CD4-positive, alpha-beta T cell (primary cell): ENCODE data around the gene IFFO2. TPM values are rescaled to one million over a fixed set of nuclear protein-coding genes. Genes with fewer than 3 reads are reported as not detected.

Experiments
- ATAC-seq: fragments of 200-7000 bp; cut with Tn5 transposase; one replicate; pipeline ENCODE4 v1.10.0; 2022; ENCODE audit warnings: mild to moderate bottlenecking; ENCODE audit not compliant: poor library complexity
- CTCF ChIA-PET: fragments of 350-600 bp; sonication (Branson Sonifier 250); formaldehyde crosslinking; loops from one replicate; lab custom pipeline; 2021; ENCODE audit warnings: antibody characterized with exemption, inconsistent platforms; lab: Charles Lee
- POLR2A ChIA-PET: fragments of 350-600 bp; sonication (Branson Sonifier 250); formaldehyde crosslinking; loops from one replicate; lab custom pipeline; 2021; ENCODE audit warnings: antibody characterized with exemption, inconsistent platforms; lab: Charles Lee
- DNase-seq, 14 experiments: peaks; one replicate each; pipeline ENCODE4 v3.0.0-alpha.2; 2013 to 2020; ENCODE audit warnings: mixed read lengths in 2 of 14
- H3K27ac ChIP-seq, 2 donors: one replicate each; pipeline versions ENCODE4 v1.5.1 to v1.7.0; 2013; ENCODE audit warnings: low read length in 2 of 2, low read depth in 1 of 2, mild to moderate bottlenecking in 1 of 2
- H3K27me3 ChIP-seq, 2 experiments: 1 replicate in 1 of 2; 2 replicates in 1 of 2; pipeline versions ENCODE4 v1.6.1 to v1.7.0; 2013; ENCODE audit warnings: low read length in 2 of 2, control low read depth in 1 of 2, mild to moderate bottlenecking in 1 of 2, moderate library complexity in 1 of 2; ENCODE audit not compliant: insufficient read depth in 2 of 2, control insufficient read depth in 1 of 2
- H3K36me3 ChIP-seq: one replicate; pipeline ENCODE4 v1.6.1; 2013; ENCODE audit warnings: low read length, control low read depth; ENCODE audit not compliant: insufficient read depth
- H3K4me1 ChIP-seq: one replicate; pipeline ENCODE4 v1.6.1; 2013; ENCODE audit warnings: low read length, control low read depth; ENCODE audit not compliant: insufficient read depth
- H3K4me3 ChIP-seq: one replicate; pipeline ENCODE4 v1.5.1; 2013; ENCODE audit warnings: mild to moderate bottlenecking, low read length, moderate library complexity
- H3K9me3 ChIP-seq, 2 experiments: 1 replicate in 1 of 2; 2 replicates in 1 of 2; pipeline versions ENCODE4 v1.6.1 to v1.7.0; 2013; ENCODE audit warnings: low read length in 2 of 2, mild to moderate bottlenecking in 2 of 2, control low read depth in 1 of 2, moderate library complexity in 1 of 2; ENCODE audit not compliant: control insufficient read depth in 1 of 2, insufficient read depth in 1 of 2
- H3K27ac Mint-ChIP-seq: one replicate; pipeline ENCODE4 v1.8.0; 2020; ENCODE audit warnings: mixed read lengths
- H3K27me3 Mint-ChIP-seq: one replicate; pipeline ENCODE4 v1.8.0; 2021; ENCODE audit warnings: mixed read lengths
- H3K36me3 Mint-ChIP-seq: one replicate; pipeline ENCODE4 v1.8.0; 2021; ENCODE audit warnings: low read depth, mixed read lengths
- H3K4me1 Mint-ChIP-seq: one replicate; pipeline ENCODE4 v1.8.0; 2021; ENCODE audit warnings: low read depth, mixed read lengths
- H3K4me3 Mint-ChIP-seq: one replicate; pipeline ENCODE4 v1.8.0; 2020; ENCODE audit warnings: mild to moderate bottlenecking, mixed read lengths
- H3K9me3 Mint-ChIP-seq: one replicate; pipeline ENCODE4 v1.8.0; 2020; ENCODE audit warnings: mixed read lengths
- CTCF ChIP-seq: fragments of 200-600 bp; IDR thresholded peaks from one replicate; pipeline ENCODE4 v1.8.0; 2022; ENCODE audit warnings: antibody characterized with exemption, mild to moderate bottlenecking
- intact Hi-C, 2 experiments: fragments of 100-400 bp; cut with DNase I in 1 of 2; cut with micrococcal nuclease in 1 of 2; formaldehyde crosslinking; loops; one replicate each; pipeline versions ENCODE4 v1.15.1 to v1.9.0; 2023 to 2025; cut with DNase I, micrococcal nuclease
- polyA plus RNA-seq, 2 donors: library from polyadenylated mRNA; unstranded; fragments of 120-200 nt; gene quantifications; one replicate each; pipeline ENCODE4 v1.2.1, GENCODE V29; 2013
- total RNA-seq, 174 experiments: library from RNA in 2 of 174; stranded (reverse) in 2 of 174; gene quantifications; one replicate each; pipeline ENCODE4 v1.2.3 and lab custom pipeline; 2021 to 2026

IFFO2 gene
- 100 to 1,000 TPM; 106 to 112 TPM for total RNA-seq
- 29.4 TPM for polyA plus RNA-seq (2013, experiment 1 of 2)
- polyA plus RNA-seq (2013, experiment 2 of 2): 29.3 TPM
- total RNA-seq (lab: John Stamatoyannopoulos, UW): 58.0 to 489 (median 96.7) reads per million in 172 experiments

GRCh38 chr1:18956193-18957135 is at the start of gene IFFO2:
TSS of gene IFFO2 (minus strand) at chr1:18956676. CDS start at chr1:18956332, 344 bp downstream.
- Histone ChIP-seq H3K4me3 (peak within 1 kb of the TSS; percentile 83), H3K27me3 (no peaks in the 10 kb centered on the region), H3K27ac (peak within 1 kb of the TSS in 1 of 2 donors; percentile 74), H3K9me3 (no peaks in the 10 kb centered on the region), H3K4me1 (peaks cover 60% of the 10 kb centered on the region), H3K36me3 (peaks cover 4% of the 10 kb centered on the region)
- Mint-ChIP-seq H3K27ac (peak within 1 kb of the TSS; percentile 99), H3K27me3 (no peaks in the 10 kb centered on the region), H3K4me3 (peak within 1 kb of the TSS; percentile 99), H3K9me3 (no peaks in the 10 kb centered on the region), H3K4me1 (peaks cover 66% of the 10 kb centered on the region), H3K36me3 (peaks cover 32% of the 10 kb centered on the region)
- DNase-seq (peak in 13 of 14 experiments; percentile 97 to 100 (median 98)), ATAC-seq (peak; percentile 76)
- ChIA-PET CTCF (interaction anchor here (1.1 to 5.1 kb wide), 7 partner anchors 16 to 57 kb away, joined by 3 to 23 read pairs (median 4); partner anchors contain the start of gene ALDH4A1), POLR2A (interaction anchor here (0.7 to 6.3 kb wide), 15 partner anchors 8 to 640 kb away, joined by 3 to 150 read pairs (median 13); partner anchors contain the start of gene ALDH4A1)
- intact Hi-C loops: loop anchor here (1.0 to 5.0 kb wide), 6 partner anchors 8 to 641 kb away; partner anchors contain the start of gene ALDH4A1 (in 1 of the 2)
- TF ChIP-seq CTCF: no peak

- ATAC-seq: no peak
- CTCF ChIA-PET: no interaction called here
- POLR2A ChIA-PET: no interaction called here
- Mint-ChIP-seq H3K9me3 (peaks cover 8% of the 10 kb centered on the region), H3K36me3 (peaks cover 5% of the 10 kb centered on the region), H3K4me1 (peaks cover 20% of the 10 kb centered on the region), H3K27me3 (peaks cover 18% of the 10 kb centered on the region), H3K27ac (no peak overlapping the region), H3K4me3 (no peak overlapping the region)
- no peak for DNase-seq
- Histone ChIP-seq H3K9me3 (peaks cover 2 to 11% of the 10 kb centered on the region in 2 experiments), H3K4me3 (no peak overlapping the region), H3K4me1 (peaks cover 11% of the 10 kb centered on the region), H3K27ac (no peak overlapping the region), H3K27me3 (no peaks in the 10 kb centered on the region), H3K36me3 (no peaks in the 10 kb centered on the region)
- intact Hi-C loops: no loop called here
- no peak for TF ChIP-seq CTCF
Measured at GRCh38 chr1:19006000-19006399, 49.5 kb upstream of the IFFO2 start.

- Histone ChIP-seq H3K36me3 (no peaks in the 10 kb centered on the region), H3K4me1 (no peaks in the 10 kb centered on the region), H3K27me3 (no peaks in the 10 kb centered on the region), H3K27ac (no peak overlapping the region), H3K9me3 (peaks cover 5 to 16% of the 10 kb centered on the region in 2 experiments), H3K4me3 (no peak overlapping the region)
- H3K4me3 Mint-ChIP-seq: no peak overlapping the region
- peaks cover 18% of the 10 kb centered on the region for H3K27me3 Mint-ChIP-seq
- intact Hi-C loops: no loop called here
- DNase-seq (no peak), ATAC-seq (no peak)
- no peaks in the 10 kb centered on the region for H3K4me1 Mint-ChIP-seq
- no peak overlapping the region for H3K27ac Mint-ChIP-seq
- CTCF ChIA-PET: no interaction called here
- no peak for TF ChIP-seq CTCF
- H3K9me3 Mint-ChIP-seq: peaks cover 10% of the 10 kb centered on the region
- peaks cover 5% of the 10 kb centered on the region for H3K36me3 Mint-ChIP-seq
- POLR2A ChIA-PET: no interaction called here
Measured at GRCh38 chr1:19003371-19004290, 47.2 kb upstream of the IFFO2 start.
